Measurements from ENCODE around the gene LRP1B.

DNA sequence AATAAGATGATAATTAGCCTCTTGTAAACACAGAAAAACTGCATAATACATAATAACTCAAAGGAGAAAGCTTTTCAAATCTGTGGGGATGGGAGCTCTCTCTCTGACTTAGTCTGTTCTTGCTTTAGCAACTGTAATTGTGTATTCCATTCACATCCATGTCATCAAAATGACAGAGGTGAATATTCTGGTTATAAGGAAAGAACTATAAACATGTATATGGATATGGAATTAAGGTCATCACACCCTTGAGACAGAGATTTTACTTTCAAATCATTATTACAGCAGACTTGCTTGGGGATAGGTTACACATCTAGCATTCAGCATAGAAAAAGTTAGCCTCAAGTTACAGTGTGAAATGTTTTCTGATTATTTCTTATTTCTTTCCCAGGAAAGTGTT, 497.7 kb downstream of the LRP1B start:
- TF ChIP-seq, protein P1, sequence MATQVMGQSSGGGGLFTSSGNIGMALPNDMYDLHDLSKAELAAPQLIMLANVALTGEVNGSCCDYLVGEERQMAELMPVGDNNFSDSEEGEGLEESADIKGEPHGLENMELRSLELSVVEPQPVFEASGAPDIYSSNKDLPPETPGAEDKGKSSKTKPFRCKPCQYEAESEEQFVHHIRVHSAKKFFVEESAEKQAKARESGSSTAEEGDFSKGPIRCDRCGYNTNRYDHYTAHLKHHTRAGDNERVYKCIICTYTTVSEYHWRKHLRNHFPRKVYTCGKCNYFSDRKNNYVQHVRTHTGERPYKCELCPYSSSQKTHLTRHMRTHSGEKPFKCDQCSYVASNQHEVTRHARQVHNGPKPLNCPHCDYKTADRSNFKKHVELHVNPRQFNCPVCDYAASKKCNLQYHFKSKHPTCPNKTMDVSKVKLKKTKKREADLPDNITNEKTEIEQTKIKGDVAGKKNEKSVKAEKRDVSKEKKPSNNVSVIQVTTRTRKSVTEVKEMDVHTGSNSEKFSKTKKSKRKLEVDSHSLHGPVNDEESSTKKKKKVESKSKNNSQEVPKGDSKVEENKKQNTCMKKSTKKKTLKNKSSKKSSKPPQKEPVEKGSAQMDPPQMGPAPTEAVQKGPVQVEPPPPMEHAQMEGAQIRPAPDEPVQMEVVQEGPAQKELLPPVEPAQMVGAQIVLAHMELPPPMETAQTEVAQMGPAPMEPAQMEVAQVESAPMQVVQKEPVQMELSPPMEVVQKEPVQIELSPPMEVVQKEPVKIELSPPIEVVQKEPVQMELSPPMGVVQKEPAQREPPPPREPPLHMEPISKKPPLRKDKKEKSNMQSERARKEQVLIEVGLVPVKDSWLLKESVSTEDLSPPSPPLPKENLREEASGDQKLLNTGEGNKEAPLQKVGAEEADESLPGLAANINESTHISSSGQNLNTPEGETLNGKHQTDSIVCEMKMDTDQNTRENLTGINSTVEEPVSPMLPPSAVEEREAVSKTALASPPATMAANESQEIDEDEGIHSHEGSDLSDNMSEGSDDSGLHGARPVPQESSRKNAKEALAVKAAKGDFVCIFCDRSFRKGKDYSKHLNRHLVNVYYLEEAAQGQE (IDR thresholded peaks at IDR 0.05; ENCODE audit: borderline replicate concordance), result no peak
- TF ChIP-seq TAF1 (IDR thresholded peaks at IDR 0.05; ENCODE audit: low read depth) (no peak), MXI1 (conservative IDR thresholded peaks at IDR 0.05; ENCODE audit: poor library complexity, severe bottlenecking) (no peak), SMC3 (conservative IDR thresholded peaks at IDR 0.05; ENCODE audit: poor library complexity) (no peak)
- TF ChIP-seq, protein P2, sequence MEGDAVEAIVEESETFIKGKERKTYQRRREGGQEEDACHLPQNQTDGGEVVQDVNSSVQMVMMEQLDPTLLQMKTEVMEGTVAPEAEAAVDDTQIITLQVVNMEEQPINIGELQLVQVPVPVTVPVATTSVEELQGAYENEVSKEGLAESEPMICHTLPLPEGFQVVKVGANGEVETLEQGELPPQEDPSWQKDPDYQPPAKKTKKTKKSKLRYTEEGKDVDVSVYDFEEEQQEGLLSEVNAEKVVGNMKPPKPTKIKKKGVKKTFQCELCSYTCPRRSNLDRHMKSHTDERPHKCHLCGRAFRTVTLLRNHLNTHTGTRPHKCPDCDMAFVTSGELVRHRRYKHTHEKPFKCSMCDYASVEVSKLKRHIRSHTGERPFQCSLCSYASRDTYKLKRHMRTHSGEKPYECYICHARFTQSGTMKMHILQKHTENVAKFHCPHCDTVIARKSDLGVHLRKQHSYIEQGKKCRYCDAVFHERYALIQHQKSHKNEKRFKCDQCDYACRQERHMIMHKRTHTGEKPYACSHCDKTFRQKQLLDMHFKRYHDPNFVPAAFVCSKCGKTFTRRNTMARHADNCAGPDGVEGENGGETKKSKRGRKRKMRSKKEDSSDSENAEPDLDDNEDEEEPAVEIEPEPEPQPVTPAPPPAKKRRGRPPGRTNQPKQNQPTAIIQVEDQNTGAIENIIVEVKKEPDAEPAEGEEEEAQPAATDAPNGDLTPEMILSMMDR (IDR thresholded peaks at IDR 0.05; ENCODE audit: poor library complexity, severe bottlenecking), result no peak

All from neural cell (in vitro differentiated cells).